ENCODE results near the gene NAA20. TPM values are rescaled to one million over a fixed set of nuclear protein-coding genes. Genes with fewer than 3 reads are reported as not detected.

Gene NAA20
- total and polyA plus RNA-seq, 8 donors = 48.7 to 73.3 (median 65.6) TPM

DNA sequence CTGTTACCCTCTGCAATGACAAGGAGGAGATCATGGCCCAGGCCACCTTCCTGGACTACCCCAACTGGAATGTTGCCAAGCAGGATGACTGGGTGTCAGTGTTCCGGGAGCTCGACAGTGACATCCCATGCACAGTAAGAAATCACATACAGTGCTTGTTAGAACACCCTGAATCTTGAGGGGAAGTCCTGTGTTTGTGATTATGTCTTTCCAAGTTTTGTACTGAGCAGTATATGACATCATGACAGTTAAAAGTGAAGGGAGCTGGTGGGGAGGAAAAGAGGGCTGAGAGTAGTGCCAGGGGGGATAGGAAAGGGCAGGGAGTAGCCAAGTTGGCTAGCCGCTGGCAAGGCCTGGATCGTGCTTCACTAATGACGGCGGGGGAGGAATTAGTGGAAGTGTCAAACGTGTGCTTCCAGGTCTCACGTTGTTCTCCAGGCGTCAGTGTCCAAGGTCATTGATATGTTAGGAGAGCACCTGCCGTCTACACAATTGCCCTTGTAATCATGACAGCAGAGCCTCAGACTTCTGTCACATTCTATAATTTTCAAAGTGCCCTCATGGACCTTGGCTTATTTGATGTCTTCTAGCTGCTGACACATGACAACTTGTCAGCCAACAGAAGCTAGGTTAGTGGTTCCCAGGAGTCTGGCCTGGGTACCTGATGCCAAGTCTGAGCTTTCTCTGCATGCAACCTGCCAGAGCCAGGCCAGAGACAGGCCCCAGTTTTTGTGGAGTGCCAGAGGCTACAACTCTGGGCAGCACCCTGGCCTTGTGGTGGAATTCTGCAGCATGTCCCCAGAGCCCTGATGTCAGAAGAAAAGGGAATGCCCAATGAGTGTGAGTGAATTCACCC, 53.9 kb downstream of the NAA20 start:
- DNase-seq = no peak
- Histone ChIP-seq H3K36me3 (no peaks in the 10 kb centered on the region), H3K4me1 (no peaks in the 10 kb centered on the region), H3K27me3 (peaks cover 0 to 17% of the 10 kb centered on the region in 2 donors), H3K27ac (no peak overlapping the region), H3K9me3 (no peaks in the 10 kb centered on the region), H3K4me3 (no peak overlapping the region)
- intact Hi-C loops (cut with DNase I) = no loop called here
- ATAC-seq = no peak
- TF ChIP-seq, protein P1, sequence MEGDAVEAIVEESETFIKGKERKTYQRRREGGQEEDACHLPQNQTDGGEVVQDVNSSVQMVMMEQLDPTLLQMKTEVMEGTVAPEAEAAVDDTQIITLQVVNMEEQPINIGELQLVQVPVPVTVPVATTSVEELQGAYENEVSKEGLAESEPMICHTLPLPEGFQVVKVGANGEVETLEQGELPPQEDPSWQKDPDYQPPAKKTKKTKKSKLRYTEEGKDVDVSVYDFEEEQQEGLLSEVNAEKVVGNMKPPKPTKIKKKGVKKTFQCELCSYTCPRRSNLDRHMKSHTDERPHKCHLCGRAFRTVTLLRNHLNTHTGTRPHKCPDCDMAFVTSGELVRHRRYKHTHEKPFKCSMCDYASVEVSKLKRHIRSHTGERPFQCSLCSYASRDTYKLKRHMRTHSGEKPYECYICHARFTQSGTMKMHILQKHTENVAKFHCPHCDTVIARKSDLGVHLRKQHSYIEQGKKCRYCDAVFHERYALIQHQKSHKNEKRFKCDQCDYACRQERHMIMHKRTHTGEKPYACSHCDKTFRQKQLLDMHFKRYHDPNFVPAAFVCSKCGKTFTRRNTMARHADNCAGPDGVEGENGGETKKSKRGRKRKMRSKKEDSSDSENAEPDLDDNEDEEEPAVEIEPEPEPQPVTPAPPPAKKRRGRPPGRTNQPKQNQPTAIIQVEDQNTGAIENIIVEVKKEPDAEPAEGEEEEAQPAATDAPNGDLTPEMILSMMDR (IDR thresholded peaks at IDR 0.05) = no peak

DNA sequence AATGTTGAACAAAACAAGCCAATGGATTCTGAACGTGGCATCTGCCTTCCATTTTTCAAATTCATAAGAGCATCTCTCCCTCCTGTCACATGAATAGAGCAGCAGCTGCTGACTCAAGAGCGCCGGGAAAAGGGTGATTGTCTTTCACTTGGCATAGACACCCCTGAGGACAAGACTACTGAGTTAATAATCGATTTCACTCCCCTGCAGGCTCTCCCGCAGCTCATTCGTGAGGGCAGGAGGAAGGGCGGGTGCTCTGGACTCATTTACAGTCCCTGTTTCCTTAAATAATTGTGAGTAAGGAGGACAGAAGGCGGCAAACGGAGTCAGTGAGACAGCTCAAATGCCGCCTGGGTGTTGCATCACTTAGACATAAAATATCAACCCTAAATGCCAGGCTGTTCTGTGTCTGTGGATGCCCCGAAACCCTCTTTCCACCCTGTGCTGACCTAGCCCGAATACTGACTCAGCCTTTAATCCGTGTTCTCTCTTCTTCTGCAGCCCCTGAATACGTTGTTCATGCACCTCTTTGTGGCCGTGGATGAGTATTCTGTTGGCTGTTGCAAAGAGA, 56.7 kb downstream of the NAA20 start:
- H3K27ac ChIP-seq = no peak overlapping the region
- TF ChIP-seq, protein P1 (IDR thresholded peaks at IDR 0.05) = no peak
- intact Hi-C loops (cut with DNase I) = no loop called here
- no peaks in the 10 kb centered on the region for H3K4me1 ChIP-seq
- no peaks in the 10 kb centered on the region for H3K36me3 ChIP-seq
- DNase-seq (no peak), ATAC-seq (no peak)
- peaks cover 0 to 17% of the 10 kb centered on the region in 2 donors for H3K27me3 ChIP-seq
- no peaks in the 10 kb centered on the region for H3K9me3 ChIP-seq
- H3K4me3 ChIP-seq = no peak overlapping the region

DNA sequence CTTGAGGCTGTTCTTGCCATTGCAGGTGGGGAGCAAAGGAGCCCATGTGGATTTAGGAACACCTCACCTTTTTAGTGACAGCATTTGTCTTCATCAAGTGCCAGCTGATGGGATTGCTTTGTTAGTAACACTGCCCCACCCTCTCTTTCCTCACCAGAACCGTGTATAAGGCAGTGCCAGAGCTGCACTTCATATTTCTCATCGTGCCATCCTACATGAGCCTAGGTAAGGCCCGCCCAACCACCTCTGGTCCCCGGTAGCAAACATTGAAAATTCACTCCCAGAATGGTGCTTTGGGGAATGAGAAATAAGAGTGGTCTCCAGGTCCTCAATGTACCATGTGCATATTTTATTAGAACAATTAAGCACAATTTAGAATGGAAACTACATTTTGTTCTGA, 57.9 kb downstream of the NAA20 start:
- no peak for DNase-seq
- Histone ChIP-seq H3K27me3 (peaks cover 4 to 17% of the 10 kb centered on the region in 2 donors), H3K9me3 (no peaks in the 10 kb centered on the region), H3K36me3 (no peaks in the 10 kb centered on the region), H3K4me1 (no peaks in the 10 kb centered on the region), H3K27ac (no peak overlapping the region), H3K4me3 (no peak overlapping the region)
- no peak for ATAC-seq
- intact Hi-C loops (cut with DNase I) = no loop called here
- TF ChIP-seq, protein P1 (IDR thresholded peaks at IDR 0.05) = no peak

DNA sequence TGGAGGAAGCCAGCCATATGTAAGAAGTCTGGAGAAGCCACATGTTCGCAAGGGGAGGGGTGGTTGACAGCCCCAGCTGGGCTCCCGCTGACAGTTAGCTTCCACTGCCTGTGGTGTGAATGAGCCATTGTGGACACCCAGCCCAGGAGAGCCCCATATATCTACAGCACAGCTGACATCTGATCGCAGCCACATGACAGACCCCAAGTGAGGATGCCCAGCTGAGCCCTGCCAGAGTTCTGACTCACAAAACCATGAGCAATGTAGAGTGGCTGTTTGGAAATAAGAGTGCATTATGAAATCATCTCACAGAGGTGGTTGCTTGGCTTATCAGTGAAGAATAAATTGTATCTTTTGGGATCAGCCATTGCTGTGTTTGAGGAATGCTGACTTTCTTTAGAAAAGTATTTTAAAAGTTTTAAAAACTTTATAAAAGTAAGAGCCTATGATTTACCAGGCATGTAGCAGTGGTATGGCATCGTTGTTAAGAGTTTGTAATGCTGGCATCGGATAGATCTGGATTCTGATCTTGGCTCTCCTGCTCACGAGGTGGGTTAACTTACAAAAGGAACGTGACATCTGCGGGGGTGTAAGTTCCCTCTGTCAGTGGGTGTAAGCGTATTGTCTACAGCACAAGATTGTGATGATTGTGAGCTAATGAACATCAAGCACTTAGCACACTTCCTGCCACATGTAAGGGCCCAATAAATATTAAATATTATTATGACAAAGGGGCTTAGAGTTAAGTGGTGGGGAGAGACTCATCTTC, 59.3 kb downstream of the NAA20 start:
- Histone ChIP-seq H3K9me3 (no peaks in the 10 kb centered on the region), H3K4me1 (no peaks in the 10 kb centered on the region), H3K36me3 (no peaks in the 10 kb centered on the region), H3K27me3 (peaks cover 4 to 20% of the 10 kb centered on the region in 2 donors), H3K4me3 (no peak overlapping the region), H3K27ac (no peak overlapping the region)
- DNase-seq (no peak), ATAC-seq (peak; percentile 45)
- TF ChIP-seq, protein P1 (IDR thresholded peaks at IDR 0.05) = no peak
- intact Hi-C loops (cut with DNase I) = no loop called here

DNA sequence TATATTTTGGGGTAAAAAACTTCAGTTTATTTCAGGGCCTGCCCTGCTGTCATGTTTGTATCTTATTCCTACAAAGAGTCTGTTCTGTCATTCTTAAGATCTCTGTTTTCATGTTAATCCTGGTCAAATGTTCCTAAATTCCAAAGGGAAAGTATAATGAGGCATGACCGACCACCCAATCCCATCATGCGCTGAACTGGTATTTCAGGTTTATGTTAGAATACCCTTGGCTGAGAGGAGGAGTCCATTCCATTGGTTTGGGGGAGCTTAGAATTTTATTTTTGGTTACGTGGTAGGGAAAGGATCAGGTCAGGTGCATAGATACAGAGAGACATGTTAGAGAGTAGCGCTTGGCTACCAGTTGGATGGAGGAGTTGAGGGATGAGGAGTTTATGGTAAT, 60.9 kb downstream of the NAA20 start:
- intact Hi-C loops (cut with DNase I) = no loop called here
- TF ChIP-seq, protein P1 (IDR thresholded peaks at IDR 0.05) = no peak
- DNase-seq = no peak

More for the DNA sequence above, 60.9 kb downstream of the NAA20 start:
- Histone ChIP-seq H3K4me1 (no peaks in the 10 kb centered on the region), H3K27me3 (peaks cover 4 to 15% of the 10 kb centered on the region in 2 donors), H3K27ac (no peak overlapping the region), H3K36me3 (no peaks in the 10 kb centered on the region), H3K4me3 (no peak overlapping the region), H3K9me3 (no peaks in the 10 kb centered on the region)
- ATAC-seq = no peak
